ENCODE results near the gene ADAP2.
"Not testable (repeated sequence)": the region's sequence is repeated elsewhere in the genome, so short reads cannot be mapped to it uniquely, and the experiment has no call there.

The ADAP2 gene

GRCh38 chr17:30908717-30909420 lies 12.9 kb upstream of the ADAP2 start:
- no peak for DNase-seq (ENCODE audit: low spot score)
- TF ChIP-seq, protein P1, sequence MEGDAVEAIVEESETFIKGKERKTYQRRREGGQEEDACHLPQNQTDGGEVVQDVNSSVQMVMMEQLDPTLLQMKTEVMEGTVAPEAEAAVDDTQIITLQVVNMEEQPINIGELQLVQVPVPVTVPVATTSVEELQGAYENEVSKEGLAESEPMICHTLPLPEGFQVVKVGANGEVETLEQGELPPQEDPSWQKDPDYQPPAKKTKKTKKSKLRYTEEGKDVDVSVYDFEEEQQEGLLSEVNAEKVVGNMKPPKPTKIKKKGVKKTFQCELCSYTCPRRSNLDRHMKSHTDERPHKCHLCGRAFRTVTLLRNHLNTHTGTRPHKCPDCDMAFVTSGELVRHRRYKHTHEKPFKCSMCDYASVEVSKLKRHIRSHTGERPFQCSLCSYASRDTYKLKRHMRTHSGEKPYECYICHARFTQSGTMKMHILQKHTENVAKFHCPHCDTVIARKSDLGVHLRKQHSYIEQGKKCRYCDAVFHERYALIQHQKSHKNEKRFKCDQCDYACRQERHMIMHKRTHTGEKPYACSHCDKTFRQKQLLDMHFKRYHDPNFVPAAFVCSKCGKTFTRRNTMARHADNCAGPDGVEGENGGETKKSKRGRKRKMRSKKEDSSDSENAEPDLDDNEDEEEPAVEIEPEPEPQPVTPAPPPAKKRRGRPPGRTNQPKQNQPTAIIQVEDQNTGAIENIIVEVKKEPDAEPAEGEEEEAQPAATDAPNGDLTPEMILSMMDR (IDR thresholded peaks at IDR 0.05; ENCODE audit: extremely low read depth, missing control alignments) = no peak

- not testable (repeated sequence) for DNase-seq (ENCODE audit: low spot score)
Measured at GRCh38 chr17:30910151-30910550, 11.6 kb upstream of the ADAP2 start.

- TF ChIP-seq, protein P1 (IDR thresholded peaks at IDR 0.05; ENCODE audit: extremely low read depth, missing control alignments) = no peak
Measured at GRCh38 chr17:30913955-30914354, 7.8 kb upstream of the ADAP2 start.

GRCh38 chr17:30915833-30916611 lies 5.7 kb upstream of the ADAP2 start:
- TF ChIP-seq, protein P1 (IDR thresholded peaks at IDR 0.05; ENCODE audit: extremely low read depth, missing control alignments) = no peak
- no peak for DNase-seq (ENCODE audit: low spot score)

More at GRCh38 chr17:30913955-30914354, 7.8 kb upstream of the ADAP2 start:
- no peak for DNase-seq (ENCODE audit: low spot score)

GRCh38 chr17:30917050-30917449 lies 4.7 kb upstream of the ADAP2 start:
- TF ChIP-seq, protein P1 (IDR thresholded peaks at IDR 0.05; ENCODE audit: extremely low read depth, missing control alignments) = no peak
- no peak for DNase-seq (ENCODE audit: low spot score)

DNA sequence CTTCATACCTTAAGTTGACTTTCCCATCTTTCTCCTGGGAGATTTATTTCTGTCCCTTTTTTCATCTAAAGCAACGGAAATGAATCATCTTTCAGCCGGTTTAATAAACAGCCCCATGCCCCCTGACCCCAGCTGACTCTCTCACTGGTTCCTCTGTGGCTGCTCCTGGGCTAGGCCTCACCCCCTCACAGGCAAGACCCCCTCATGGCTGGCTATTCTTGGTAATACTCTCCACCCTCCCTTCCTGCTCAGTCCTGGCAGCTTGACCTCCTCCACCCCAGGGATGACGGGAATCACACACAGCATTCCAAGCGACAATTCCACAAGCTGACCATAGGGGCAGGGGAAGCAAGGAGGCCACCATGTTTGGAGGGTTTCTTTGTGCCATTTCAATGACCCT lies 1.5 kb upstream of the ADAP2 start:
- TF ChIP-seq, protein P1 (IDR thresholded peaks at IDR 0.05; ENCODE audit: extremely low read depth, missing control alignments) = no peak
- no peak for DNase-seq (ENCODE audit: low spot score)

GRCh38 chr17:30920683-30921543 lies 832 bp upstream of the ADAP2 start:
- TF ChIP-seq, protein P1 (IDR thresholded peaks at IDR 0.05; ENCODE audit: extremely low read depth, missing control alignments) = no peak
- DNase-seq (ENCODE audit: low spot score) = no peak
